Right kidney (tissue), 9 donors: ENCODE measurements around the gene INHBE.
"Not testable (repeated sequence)": the region's sequence is repeated elsewhere in the genome, so short reads cannot be mapped to it uniquely, and the experiment has no call there.

ENCODE experiments used
- DNase-seq: peaks from one replicate; pipeline ENCODE4 v3.0.0-alpha.2; 2016
- long read RNA-seq, 8 donors: transcript quantifications; one replicate each; lab custom pipeline, GENCODE V29; 2026

INHBE gene
- long read RNA-seq, donor 1 = 0 reads
- long read RNA-seq, donor 2 = 0 reads
- long read RNA-seq, donor 3 = 0 reads
- long read RNA-seq, donor 4 = 0 reads
- long read RNA-seq, donor 5 = 0 reads
- long read RNA-seq, donor 6 = 0 reads
- long read RNA-seq, donor 7 = 0 reads
- long read RNA-seq, donor 8 = 0 reads

DNA sequence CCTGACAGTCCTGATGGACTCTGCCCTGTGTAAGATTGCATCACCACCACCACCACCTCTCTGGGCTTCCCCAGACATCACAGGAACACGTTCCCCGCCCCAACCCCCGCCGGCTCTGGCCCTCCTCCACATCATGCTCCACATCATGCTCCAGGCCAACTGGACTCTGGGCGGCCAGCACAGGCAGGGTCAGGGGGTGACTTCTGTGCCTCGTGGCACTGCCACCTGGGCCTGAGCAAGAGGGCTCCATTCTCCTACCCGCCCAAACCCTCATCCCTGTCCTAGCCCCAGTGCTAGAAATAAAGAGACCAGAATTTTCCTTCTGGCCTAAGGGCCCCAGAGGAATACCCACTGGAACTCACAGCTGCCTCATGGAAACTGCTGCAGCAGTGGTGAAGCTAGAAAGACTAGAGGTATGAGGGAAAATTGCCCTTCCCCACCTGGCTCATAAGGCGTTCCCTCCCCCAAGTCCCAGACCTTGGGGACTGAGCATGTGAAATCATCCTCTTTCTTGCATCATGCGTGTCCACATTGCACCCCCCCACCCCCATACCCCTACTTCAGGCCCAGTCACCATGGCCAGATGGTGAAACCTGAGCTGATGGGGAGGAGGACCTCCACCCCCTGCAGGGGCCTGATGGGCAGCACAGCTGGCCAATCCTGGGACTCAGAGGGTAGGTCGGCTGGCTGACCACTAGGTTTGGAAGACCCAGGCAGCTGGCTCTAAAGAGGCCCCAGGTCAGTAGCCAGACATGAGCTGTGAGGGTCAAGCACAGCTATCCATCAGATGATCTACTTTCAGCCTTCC lies at the start of gene INHBE:
Gene INHBE (plus strand): TSS at position 742 of the 808 bp plus-strand sequence. CDS start 230 bp downstream, outside the sequence.
- DNase-seq = no peak

DNA sequence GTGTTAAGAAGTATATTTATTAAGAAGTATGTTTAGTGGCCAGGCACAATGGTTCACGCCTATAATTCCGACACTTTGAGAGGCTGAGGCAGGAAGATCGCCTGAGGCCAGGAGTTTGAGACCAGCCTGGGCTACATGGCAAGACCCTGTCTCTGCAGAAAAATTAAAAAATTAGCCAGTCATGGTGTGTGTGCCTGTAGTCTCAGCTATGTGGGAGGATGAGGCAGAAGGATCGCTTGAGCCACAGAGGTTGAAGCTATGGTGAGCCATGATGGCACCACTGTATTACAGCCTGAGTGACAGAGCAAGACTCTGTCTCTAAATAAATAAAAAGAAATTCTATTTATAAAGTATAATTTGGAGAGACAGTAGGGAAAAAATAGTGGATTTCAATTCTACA lies 44.6 kb upstream of the INHBE start:
- no peak for DNase-seq

- not testable (repeated sequence) for DNase-seq
Observed at GRCh38 chr12:57414160-57414559, 40.9 kb upstream of the INHBE start.

DNA sequence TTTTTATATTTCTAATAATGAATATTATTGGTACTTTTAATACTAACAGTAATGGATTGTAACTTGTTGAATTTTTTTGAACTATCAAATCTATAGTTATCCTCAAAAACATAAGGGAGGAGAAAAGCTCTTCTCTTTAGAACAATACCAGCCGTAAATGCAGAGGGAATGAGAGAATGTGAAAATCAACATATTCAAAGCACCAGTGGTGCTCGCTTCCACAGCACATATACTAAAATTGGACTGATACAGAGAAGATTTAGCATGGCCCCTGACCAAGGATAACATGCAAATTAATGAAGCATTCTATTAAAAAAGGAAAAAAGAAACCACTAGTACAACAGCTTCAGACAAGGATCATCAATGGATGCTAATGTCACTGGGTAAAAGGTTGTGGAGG lies 40.0 kb upstream of the INHBE start:
- DNase-seq = no peak

- DNase-seq = no peak
Observed at GRCh38 chr12:57416039-57416996, 38.8 kb upstream of the INHBE start.

DNA sequence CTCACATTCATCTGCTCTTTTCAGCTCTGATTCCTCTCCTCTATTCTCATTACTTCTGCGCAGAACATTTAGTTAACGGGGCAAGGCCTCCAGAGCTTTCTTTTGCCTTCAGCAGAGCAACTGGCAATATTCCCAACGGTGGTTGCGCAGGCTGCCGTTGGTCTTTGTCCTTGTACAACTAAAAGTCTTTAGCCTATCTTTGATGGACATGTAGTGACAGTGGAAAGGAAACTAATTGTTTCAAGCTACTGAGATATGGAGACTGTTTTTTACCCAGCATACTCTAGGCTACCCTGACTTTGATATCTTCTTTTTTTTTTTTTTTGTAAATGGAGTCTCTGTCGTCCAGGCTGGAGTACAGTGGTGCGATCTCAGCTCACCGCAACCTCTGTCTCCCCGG lies 36.9 kb upstream of the INHBE start:
- DNase-seq = no peak

GRCh38 chr12:57419495-57419894 lies 35.6 kb upstream of the INHBE start:
- DNase-seq = no peak

GRCh38 chr12:57420482-57420881 lies 34.6 kb upstream of the INHBE start:
- no peak for DNase-seq

DNA sequence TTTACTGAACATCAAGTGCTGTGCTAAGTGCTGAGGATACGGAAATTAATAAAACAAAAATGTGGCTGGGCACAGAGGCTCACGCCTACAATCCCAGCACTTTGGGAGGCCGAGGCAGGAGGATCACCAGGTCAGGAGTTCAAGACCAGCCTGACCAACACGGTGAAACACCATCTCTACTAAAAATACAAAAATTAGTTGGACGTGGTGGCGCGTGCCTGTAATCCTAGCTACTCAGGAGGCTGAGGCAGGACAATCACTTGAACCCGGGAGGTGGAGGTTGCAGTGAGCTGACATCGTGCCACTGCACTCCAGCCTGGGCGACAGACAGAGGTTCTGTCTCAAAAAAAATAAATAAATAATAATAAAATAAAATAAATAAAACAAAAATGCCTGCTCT lies 28.2 kb upstream of the INHBE start:
- not testable (repeated sequence) for DNase-seq

- no peak for DNase-seq
Observed at GRCh38 chr12:57428965-57429364, 26.1 kb upstream of the INHBE start.

DNA sequence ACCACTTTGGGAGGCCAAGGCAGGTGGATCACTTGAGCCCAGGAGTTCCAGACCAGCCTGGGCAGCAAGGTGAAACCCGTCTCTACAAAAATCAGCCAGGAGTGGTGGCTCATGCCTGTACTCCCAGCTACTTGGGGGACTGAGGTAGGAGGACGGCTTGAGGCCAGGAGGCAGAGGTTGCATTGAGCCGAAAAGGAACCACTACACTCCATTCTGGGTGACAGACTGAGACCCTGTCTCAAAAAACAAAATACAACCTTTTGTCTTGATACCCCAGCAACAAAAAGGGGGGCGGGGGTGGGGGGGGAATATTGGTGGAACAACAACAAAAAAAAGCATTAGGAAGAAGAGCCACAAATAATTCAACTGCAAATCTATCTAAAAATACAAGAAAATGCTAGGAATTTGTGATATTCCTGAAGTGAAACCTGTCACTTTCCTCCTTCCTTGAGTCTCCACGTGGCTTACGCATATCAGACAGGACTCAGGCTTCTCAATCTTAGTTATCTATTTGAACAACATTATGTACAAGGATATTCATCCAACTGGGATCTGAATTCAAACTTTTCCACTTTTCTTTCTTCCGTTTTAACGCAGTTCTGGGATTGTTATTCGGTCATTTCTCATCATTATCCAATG lies 25.5 kb upstream of the INHBE start:
- peak; percentile 31 for DNase-seq

- peak; percentile 62 for DNase-seq
Observed at GRCh38 chr12:57430112-57430930, 24.8 kb upstream of the INHBE start.

GRCh38 chr12:57430931-57431566 lies 24.1 kb upstream of the INHBE start, which contains the start of gene R3HDM2:
Gene R3HDM2, minus strand, starts transcription at chr12:57431043. Its CDS starts 120,615 bp downstream, at chr12:57310428.
- peak; percentile 87 for DNase-seq

DNA sequence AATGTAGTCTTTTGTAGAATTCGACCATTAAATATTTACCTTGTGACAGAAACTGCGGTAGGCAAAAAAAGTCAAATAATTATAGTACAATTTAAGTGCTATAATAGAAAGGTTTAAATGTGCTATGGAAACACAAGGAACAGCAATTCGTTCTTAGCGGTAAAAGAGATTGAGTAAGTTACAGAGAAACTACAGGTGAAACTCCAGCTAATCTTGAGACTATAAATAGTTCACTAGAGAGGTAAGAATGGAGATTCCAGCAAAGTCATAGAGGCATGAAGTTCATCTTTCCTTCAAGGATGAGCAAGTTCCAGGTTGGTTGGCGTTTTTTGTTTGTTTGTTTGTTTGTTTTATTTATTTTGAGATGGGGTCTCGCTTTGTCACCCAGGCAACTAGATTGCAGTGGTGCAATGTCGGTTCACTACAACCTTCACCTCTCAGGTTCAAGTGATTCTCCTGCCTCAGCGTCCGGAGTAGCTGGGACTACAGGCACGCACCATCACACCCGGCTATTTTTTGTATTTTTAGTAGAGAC lies 23.4 kb upstream of the INHBE start:
- DNase-seq = peak; percentile 16

DNA sequence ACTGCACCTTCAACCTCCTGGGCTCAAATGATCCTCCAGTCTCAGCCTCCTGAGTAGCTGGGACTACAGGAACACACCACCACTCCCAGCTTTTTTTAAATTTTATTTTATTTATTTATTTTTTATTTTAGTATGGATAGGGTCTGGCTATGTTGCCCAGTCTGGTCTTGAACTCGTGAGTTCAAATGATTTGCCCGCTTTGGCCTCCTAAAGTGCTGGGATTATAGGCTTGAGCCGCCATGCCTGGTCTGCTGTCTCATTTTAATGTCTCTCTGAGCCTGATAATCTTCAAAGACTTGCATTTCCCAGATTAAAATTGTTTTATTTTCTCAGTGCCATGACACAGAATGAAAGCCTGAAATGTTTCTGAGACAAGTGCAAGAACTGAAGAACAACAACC lies 21.7 kb upstream of the INHBE start:
- no peak for DNase-seq

DNA sequence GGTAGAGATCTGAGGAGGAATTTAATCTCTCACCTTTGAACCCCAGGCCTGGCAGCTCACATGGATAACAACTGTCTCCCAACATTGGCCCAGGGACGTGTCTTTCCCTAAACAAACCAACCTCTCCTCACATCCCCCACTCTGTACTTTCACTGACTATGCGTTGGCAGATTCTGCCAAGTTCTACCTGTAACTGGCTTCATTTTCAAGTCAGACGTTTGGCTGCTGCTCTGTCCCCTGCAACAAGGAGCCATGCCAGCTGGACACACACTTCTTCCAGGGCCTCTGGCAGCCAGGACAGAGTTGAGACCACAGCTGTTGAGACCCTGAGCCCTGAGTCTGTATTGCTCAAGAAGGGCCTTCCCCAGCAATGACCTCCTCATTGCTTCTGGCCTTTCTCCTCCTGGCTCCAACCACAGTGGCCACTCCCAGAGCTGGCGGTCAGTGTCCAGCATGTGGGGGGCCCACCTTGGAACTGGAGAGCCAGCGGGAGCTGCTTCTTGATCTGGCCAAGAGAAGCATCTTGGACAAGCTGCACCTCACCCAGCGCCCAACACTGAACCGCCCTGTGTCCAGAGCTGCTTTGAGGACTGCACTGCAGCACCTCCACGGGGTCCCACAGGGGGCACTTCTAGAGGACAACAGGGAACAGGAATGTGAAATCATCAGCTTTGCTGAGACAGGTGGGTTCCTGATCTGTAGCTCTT lies 20.4 kb upstream of the INHBE start, which contains the start of gene INHBC:
Gene INHBC (plus strand): TSS at position 268 of the 707 bp plus-strand sequence. CDS start 103 bp downstream, at position 371.
- no peak for DNase-seq

DNA sequence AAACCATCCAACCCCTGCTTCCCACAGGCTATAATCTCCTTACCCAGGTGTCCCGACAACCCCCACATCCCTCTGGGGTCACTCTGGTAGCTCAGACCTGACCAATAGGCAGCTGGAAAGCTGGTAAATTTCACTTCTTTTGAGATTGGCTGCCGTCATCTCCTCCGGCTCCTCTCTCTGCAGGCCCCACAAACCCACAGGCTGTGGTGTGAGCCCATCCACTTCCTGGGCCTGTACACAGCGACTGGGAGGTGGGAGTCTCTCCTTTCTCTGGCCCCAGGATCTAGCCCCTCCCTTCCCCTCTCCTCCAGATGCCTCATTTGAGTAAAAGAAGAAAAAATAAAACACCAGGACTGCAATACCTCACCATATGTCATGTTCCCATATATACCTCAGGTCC lies 19.8 kb upstream of the INHBE start:
- DNase-seq = no peak

- DNase-seq = no peak
Observed at GRCh38 chr12:57438400-57438799, 16.7 kb upstream of the INHBE start.

- DNase-seq = no peak
Observed at GRCh38 chr12:57439762-57440266, 15.3 kb upstream of the INHBE start.
